Right forelimb (tissue), 1 donor: ENCODE results near the gene CIDEA.

Experiments
- DNase-seq: peaks from one replicate; pipeline ENCODE4 v3.0.0-alpha.2; 2018

The CIDEA gene

GRCh38 chr18:12324991-12325725 is 71.0 kb downstream of the CIDEA start:
- no peak for DNase-seq

- no peak for DNase-seq
Observed at GRCh38 chr18:12325726-12326245, 71.6 kb downstream of the CIDEA start.

GRCh38 chr18:12326711-12327460 is 72.7 kb downstream of the CIDEA start:
- DNase-seq = no peak
